ENCODE results near the gene ARMC7.

ARMC7 gene

DNA sequence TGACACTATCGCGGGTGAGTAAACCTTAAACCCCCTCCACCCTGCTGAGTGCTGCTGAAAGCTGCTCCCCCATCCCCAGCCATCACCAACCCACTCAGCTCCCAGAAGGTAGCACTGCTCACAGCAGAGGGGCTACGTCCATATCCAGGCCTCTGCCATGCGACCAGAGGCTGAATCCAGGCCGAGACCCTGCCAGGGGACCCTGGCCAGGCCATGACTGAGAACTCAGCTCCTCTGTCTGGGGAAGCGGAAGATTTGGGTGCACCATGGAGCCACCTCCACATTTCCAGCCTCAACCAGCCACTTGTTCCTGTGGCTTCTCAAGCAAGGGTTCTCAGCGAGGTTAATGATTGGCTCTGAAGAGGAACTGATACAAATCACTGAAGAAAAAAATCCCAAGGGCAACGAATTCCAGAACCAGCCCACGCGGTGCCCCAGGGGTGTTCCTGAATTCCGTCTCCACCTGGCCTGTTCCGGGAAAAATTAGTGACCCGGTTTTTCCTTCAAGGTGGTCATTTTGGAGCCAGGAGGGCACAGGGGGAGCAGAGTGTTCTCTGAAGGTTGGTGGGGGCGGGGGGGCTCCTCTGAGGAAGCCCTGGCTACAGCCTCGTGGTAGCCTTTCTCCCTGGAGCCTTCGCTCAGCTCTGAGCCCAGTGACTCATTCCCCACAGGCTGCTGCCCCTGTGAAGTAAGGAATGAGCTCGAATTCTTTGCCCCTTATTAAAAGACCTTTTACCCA, 31.3 kb upstream of the ARMC7 start:
- no peak for DNase-seq

DNA sequence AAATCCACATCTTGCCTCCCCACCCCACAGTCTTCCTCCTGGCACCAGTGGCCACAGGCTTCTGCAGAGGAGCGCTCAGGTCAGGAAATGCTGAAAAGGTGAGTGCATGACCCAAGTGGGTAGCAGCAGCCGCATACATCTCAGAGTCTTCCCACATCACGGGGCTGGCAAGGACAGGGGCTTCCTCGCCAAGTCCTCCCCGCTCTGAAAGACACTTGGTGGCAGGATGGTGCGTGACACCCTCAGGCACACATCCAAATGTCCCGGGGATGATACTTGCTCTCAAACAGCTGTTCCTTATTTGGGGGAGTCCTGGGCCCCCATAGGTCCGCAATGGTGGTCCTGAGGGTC, 30.8 kb upstream of the ARMC7 start:
- no peak for DNase-seq

DNA sequence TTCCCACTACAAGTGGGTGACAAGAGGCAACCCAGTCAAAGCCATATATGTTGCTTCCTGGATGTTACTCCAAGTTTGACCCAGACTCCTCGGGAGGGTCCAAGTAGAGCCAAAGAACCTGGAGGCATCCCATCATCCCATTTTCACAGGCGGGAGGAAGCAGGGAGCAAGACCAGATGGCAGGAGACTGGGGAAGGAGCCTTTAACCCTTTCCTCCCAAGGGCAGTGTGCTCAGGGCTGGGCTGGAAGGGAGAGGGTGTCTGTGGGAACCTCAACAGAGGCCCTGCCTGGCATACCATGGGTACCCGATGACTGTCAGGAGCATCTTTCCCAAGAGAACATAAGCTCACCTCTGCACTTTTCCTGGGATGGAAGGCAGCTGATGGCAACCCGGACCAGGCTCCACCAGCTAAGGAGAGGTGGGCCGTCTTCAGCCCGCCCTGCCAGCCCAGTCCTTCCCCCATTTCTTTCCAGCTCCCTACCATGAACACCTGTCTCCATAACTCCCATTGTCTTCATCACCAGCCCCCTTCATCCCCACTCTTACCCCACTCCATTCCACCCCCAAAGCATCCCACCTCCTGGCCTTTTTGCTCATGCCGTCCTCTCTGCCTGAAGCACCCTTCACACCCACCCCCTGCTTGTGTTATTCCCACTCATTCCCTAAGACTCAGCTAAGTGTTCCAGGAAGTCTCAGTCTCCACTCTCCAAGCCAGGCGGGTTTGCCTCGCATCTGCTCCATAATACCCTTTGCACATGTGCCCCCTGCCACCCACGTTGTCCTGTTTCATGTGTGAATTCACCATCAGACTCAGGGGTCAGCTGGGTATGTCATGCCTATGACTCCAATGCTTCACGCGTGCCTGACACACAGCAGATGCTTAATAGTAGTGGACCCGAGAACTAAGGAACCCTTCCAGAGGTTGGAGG, 27.9 kb upstream of the ARMC7 start:
- DNase-seq, result no peak

DNA sequence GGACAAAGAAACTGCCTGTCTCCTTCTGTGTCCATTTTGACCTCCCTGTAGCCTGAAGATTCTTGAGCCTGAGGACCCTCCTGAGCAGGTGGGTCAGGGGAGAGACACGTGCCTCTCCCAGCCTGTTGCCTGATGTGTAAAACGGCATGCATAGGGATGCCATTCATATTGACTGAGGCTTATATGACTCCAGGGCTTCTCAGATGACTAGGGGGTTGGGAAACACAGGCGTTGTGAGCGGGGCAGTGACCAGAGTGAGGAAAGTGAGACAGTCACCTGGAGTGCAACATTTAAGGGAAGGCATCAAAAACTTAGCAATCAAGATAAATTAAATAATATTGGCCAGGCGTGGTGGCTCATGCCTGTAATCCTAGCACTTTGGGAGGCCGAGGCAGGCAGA, 27.1 kb upstream of the ARMC7 start:
- DNase-seq, result no peak

DNA sequence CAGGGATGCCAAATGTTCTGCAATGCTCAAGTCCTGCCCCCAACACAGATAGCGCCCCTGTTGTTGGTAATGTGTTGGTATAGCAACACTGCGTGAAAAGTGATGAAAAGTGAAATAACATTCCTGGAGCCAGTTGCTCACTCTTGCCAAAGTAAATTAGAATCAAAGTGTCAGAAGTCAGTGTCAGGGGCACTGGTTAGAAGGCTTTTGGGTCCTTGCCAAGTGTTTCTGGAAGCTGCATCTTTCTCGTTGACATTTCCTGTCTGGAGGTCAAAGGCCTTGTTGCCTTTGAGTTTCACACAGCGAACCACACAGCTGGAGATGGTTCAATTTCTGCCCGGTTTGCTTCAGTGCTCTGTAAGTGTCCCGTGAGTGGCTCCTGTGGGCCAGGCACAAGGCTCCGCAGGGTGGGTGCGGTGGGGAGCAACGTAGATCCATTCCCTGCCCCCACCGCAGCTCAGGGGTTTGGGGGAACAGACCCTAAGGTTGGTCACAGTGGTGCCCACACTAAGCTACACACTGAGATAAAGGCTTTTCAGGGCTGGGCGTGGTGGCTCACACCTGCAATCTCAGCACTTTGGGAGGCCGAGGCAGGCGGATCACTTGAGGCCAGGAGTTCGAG, 25.6 kb upstream of the ARMC7 start:
- no peak for DNase-seq

DNA sequence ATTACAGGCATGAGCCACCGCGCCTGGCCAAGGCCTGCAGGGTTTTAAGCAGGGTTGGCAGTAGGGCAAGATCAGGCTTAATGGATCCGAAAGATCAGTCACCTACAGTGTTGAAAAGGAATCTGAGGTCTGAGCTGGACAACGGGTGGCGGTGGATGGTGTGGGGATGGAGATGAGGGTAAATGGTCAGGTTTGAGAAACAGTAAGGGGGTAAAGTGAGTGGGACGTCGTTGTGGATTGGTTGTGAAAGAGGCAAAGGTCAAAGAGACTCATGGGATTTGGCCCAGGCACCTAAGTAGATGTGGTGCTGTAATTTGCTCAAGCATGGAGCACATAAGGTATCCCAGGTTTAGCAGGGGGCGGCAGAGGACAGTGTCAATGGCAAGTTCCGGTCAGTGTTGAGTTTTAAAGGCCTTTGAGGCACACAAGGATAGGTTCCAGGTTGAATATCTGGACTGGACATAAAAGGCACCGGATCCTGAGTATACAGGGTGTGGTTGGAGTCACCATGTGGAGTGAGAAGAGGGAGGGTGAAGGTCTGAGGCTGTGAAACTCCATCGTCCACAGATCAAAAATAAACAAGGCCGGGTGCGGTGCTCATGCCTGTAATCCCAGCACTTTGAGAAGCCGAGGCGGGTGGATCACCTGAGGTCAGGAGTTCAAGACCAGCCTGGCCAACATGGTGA, 23.1 kb upstream of the ARMC7 start:
- no peak for DNase-seq

DNA sequence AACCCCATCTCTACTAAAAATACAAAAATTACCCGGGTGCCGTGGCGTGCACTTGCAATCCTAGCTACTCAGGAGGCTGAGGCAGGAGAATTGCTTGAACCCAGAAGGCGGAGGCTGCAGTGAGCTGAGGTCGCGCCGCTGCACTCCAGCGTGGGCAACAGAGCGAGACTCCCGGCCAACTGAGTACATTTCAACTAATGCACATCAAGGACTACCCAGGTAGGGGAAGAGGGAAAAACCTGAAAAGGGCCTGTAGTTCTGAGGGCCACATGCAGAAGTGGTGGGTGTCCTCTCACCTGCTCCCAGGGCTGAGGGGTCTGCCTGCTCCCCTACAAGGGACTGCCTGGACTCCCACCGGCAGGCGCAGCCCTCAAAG, 22.6 kb upstream of the ARMC7 start:
- DNase-seq, result no peak

DNA sequence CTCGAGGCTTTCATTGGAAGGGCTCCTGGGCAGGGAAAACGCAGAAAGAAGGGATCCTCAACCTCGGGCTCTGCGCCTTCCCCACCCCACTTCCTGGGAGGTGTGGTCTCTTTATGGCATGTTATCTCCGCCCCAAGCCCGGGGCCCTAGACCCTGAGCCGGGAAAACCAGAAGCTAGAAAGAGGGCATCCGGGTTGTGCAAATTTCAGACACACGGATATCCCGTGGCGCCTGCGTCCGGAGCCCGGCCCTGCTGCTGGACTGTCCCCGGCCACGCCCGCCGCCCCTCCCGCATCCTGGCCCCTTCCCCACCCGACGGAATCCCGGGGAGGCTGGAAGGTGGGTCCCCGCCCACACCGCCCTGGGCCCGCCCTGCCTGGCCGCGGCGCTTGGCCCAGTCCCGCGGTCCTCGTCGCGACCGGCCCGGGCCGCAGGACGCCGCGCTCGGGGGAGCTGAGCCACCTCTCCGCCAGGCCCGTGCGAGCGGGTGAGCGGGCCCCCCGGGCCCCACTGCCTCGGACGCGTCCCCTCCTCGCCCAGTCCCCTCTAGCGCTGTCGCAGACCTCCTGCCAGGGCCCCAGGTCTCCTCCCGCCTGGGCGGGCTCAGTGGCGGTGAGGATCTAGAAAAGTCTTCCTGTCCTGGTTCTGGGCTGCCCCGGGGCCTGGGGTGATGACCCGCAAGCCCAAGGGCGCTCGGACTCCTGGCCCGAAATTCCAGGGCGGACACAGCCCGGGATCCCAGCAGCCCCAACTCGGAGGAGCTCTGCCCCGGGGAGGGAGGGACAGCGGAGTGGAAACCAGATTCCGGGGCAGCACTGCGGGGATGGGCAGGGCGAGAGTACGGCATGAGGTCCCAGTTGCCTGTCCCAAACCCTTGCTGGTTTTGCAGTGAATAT, 22.0 kb upstream of the ARMC7 start, which contains the start of gene SLC16A5:
Gene SLC16A5 (plus strand): TSS at position 397 of the 896 bp plus-strand sequence. CDS start 5,683 bp downstream, outside the sequence.
- DNase-seq, result no peak

DNA sequence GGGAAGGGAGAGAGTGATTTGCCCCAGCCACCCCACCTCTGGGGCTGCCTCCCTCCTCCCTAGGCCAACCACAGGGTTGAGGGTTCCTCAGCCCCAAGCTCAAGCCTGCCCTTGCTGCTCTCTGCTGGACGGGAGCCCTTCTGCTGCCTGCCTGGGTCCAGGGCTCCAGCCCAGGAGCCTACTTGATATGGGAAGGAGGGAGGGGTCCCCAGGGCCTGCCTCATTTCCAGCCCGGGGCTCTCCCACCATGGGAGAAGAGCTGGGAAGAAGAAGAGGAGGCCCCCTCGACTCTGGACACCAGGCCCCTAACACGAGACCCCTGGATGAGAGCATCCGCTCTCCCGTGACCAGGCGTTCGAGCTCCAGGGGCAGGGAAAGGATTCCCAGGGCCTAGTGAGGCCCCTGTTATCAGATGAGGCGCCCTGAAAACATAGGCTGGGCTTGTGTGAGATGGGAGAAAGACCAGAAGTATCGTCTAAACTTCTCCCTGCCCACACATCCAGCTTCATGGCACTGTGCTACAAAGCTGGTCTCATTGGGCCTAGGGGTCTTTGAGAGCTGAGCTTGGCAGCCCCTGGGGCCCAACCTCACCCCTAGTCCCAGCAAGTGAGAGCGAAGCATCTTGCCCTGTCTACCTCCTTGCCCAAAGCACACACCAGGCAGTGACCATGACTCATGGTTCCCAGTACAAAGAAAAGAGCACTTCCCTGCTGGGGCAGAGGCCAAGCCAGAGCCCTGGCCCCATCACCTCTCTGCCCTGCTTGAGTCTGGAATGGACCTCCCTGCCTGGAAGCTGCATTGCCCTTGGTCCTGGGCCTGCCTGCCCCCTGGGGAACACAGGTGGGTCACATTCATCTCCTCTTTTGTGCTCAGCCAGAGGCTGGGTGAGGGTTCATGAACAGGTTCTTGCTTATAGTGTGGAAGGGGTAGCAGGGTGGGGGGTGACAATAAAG, 21.0 kb upstream of the ARMC7 start:
- no peak for DNase-seq

DNA sequence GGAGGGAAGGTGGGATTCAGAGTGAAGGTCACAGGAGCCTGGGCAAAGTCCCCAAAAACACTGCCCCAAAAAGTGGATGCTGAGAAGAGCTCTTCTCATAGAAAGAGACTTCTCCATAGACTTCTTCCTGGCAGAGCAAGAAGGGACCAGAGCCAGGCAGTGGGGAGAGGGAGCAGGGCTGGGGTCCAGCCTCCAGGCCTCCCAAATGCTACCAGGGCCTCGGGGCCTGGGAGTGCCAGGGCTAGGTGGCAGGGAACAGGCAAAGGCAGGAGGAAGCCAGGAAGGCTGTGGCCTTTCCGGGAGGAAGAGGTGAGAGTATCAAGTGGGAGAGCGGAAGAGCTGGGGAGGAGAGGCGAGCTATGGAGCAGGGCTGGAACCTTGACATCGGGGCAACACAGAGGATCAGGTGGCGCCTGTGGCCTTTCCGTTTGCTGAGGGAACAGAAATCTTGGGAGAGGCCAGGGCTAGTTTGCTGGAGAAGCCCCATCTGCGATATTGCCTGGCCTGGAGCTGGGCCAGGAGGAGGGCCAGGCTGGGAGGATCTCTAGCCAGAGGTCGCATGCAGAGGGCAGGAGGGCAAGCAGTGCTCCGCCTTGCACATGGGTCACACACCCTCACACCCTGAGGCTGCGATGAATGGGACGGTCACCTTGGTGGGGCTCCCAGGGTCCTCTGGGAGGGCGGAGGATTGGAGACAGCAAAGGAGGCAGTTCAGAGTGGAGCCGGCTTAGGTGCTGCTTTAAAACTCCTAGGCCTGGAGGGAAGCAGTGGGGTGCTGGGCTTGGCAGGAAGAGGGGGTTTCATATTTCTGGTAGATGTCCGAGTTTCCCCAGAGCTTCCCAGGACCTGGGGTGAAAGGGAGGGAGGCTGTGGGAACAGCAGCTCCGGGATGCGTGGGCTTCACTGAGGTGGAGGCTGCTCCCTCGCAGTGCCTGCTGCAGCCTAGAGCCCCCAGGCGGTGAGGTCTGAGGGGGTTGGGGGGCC, 18.6 kb upstream of the ARMC7 start:
- no peak for DNase-seq

DNA sequence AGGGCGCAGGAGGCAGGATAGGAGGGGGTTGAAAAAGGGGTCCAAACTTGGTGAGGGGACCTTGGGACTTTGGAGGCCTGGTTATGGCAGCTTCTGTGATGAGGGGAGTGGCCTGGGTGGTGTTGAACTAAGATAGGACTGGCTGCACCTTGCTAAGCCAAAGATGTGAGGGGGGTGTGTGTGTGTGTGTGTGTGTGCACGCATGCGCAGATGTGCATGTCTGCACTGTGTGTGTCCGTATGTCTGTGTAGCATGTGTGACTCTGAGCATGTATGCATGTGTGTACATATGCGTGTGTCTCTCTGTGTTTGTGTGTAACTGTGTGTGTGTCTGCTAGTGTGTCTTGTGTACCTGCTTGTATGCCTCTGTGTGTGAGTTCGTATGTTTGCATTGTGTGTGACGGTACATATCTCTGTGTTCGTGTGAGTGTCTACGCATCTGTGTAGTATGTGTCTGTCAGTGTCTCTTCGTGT, 17.9 kb upstream of the ARMC7 start:
- DNase-seq, result no peak

DNA sequence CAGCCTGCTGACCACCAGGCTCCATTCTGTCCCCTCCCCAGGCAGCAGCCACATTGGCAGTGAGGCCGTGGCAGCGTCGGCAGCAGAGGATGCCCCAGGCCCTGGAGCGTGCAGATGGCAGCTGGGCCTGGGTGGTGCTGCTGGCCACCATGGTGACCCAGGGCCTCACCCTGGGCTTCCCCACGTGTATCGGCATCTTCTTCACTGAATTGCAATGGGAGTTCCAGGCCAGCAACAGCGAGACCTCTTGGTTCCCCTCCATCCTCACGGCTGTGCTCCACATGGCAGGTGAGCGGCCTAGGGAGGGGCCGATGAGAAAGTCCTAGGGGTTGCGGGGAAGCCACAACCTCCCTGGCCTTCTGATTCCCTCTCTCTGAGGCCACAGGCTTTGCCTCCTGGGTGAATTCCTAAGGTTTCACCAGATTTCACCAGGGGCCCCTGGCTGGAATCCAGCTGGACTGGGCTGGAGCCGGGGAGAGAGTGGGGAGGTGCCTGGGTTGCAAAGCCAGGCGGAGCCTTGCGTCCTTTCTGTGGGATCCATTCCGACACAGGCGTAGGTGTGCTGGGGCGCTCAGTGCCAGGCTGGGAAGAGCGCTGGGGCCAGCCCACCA, 16.1 kb upstream of the ARMC7 start:
- DNase-seq, result no peak

DNA sequence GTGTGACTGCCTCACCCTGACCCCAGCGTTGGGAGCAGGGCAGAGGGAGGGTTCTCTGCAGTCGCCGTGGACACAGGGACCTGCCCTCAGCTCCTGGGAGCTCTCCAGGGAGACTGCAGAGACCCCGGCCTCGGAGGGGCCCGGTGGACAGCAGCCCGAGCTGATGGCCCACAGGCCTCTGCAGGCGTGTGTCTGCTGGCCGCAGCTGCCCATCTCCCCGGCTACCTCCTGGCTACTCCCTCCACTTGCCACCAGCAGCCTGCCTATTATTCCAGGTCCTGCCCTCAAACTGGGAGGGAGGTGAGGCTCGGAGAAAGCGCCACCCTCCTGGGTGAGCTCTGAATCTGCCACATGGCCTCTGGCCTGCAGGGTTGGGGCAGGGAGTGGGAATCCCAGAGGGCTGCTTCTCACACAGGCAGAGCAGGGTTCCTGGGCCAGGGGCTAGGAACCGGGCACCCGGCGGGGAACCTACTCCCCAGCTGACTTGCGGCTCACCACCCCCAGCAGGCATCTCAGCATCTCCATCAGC, 14.8 kb upstream of the ARMC7 start:
- no peak for DNase-seq

DNA sequence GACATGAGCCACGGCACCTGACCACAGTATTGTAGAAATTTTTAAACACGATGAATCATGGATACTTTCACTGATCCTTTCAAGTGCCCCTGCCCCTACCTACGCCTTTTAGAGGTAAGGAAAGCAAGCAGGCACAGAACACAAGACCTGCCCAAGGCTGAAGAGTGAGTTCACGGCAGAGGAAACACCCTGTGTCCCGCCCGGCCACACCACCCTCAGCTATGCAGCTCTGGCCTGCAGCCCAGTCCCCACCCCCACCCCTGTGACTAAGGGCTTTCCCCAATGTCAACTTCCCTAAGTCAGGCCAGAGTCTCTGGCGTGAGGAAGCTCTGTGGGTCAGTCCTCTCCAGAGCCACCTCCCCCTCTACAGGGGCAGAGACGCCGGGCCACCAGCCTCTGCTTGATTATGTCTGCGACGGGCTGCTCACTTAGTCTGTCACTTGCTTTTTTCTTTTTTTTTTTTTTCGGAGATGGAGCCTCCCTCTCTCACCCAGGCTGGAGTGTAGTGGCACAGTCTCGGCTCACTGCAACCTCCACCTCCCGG, 13.6 kb upstream of the ARMC7 start:
- no peak for DNase-seq

DNA sequence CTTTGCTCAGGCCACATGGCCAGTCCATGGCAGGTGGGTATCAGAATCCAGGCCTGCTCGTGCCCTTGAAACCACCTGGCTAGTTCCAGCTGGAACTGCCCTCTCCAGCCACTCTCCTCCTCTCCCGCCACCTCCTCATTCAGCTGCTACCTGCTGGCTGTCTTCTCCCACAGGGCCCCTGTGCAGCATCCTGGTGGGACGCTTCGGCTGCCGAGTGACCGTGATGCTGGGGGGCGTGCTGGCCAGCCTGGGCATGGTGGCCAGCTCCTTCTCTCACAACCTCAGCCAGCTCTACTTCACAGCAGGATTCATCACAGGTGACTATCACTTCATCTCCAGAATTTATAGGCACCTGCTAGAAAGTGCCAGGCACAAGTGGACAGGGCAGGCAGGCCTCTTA, 11.9 kb upstream of the ARMC7 start:
- no peak for DNase-seq

DNA sequence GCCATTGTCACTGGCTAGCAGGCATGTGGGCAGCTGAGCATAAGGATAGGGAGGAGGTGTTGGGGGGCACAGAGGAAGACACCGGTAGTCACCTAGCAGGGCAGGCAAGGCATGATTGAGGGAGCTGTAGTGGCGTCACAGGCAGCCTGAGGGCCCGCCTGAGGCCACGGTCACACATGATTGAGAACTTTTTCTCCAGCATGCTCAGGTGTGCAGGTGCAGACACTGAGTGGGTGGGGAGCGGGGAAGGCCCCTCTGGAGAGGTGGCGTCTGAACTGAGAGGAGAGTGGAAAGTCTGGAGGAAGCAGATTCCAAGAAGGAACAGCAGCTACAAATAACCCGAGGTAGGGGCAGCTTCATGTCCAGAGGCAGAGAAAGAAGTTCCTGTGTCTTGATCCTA, 10.9 kb upstream of the ARMC7 start:
- no peak for DNase-seq

DNA sequence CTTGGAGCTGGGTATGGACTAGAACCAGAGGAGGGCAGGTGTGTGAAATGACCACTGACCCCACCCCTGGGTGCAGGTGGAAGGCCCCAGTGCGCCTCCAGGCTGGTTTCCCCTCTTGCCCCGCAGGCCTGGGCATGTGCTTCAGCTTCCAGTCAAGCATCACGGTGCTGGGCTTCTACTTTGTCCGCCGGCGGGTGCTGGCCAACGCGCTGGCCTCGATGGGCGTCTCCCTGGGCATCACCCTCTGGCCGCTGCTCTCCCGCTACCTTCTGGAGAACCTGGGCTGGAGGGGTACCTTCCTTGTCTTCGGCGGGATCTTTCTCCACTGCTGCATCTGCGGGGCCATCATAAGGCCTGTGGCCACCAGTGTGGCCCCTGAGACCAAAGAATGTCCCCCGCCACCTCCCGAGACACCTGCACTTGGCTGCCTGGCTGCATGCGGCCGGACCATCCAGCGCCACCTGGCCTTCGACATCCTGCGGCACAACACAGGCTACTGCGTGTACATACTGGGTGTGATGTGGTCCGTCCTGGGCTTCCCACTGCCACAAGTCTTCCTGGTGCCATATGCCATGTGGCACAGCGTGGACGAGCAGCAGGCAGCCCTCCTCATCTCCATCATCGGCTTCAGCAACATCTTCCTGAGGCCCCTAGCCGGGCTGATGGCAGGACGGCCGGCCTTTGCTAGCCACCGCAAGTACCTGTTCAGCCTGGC, 9.7 kb upstream of the ARMC7 start:
- DNase-seq, result no peak

DNA sequence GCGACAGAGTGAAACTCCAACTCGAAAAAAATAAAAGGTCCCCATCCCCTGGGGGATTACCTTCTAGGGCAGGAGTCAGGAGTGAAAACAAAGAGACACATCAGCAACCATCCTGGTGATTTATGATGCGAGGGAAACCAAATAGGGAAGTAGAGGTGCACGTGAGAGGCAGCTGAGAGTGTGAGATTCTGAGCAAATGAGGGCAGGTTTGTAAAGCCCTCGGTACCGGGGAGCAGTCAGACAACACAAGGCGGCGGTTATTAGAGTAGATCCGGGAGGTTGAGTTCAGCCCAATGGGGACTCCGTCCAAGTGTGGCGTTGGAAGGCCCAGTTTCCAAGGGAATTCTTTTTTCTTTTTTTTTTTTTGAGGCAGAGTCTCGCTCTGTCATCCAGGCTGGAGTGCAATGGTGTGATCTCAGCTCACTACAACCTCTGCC, 7.4 kb upstream of the ARMC7 start:
- no peak for DNase-seq
